Psoas muscle (tissue), 8 donors: ENCODE data around the gene RPL32. TPM values are rescaled to one million over a fixed set of nuclear protein-coding genes. Genes with fewer than 3 reads are reported as not detected.

Experiments used
- ATAC-seq, 4 donors: fragments of 200-7000 bp; cut with Tn5 transposase; one replicate each; pipeline ENCODE4 v1.9.1; 2020; ENCODE audit warnings: moderate library complexity in 3 of 4, mild to moderate bottlenecking in 2 of 4
- DNase-seq, 2 donors: peaks; one replicate each; pipeline ENCODE4 v3.0.0-alpha.2; 2020
- H3K27ac ChIP-seq: fragments of 200-600 bp; one replicate; pipeline ENCODE4 v1.8.0; 2022
- H3K27me3 ChIP-seq, 3 donors: fragments of 200-600 bp in 1 of 3; one replicate each; pipeline versions ENCODE4 v1.6.1 to v1.8.0; 2013 to 2022; ENCODE audit warnings: low read length in 2 of 3, mild to moderate bottlenecking in 2 of 3, moderate library complexity in 1 of 3; ENCODE audit not compliant: insufficient read depth in 3 of 3
- H3K36me3 ChIP-seq, 2 donors: fragments of 200-600 bp in 1 of 2; one replicate each; pipeline versions ENCODE4 v1.6.1 to v1.8.0; 2013 to 2022; ENCODE audit warnings: low read depth in 1 of 2, mild to moderate bottlenecking in 1 of 2, moderate library complexity in 1 of 2; ENCODE audit not compliant: insufficient read depth in 1 of 2
- H3K4me1 ChIP-seq: fragments of 200-600 bp; one replicate; pipeline ENCODE4 v1.8.0; 2022
- H3K4me3 ChIP-seq: fragments of 200-600 bp; one replicate; pipeline ENCODE4 v1.8.0; 2022; ENCODE audit warnings: mild to moderate bottlenecking
- H3K9me3 ChIP-seq: fragments of 200-600 bp; one replicate; pipeline ENCODE4 v1.8.0; 2022
- CTCF ChIP-seq: fragments of 200-600 bp; IDR thresholded peaks from one replicate; pipeline ENCODE4 v1.8.0; 2022; ENCODE audit warnings: antibody characterized with exemption
- WGBS, 3 donors: extraction: QIAGEN DNeasy Blood & Tissue Kit; methylation state at CpG; one replicate each; pipeline versions ENCODE4 v1.1.6 to v1.1.7; 2013; 5-methylcytosine and 5-hydroxymethylcytosine counted together
- intact Hi-C, 2 donors: fragments of 100-400 bp; cut with DNase I; formaldehyde crosslinking; loops; one replicate each; pipeline versions ENCODE4 v1.11.0 to v1.14.2; 2022
- polyA plus RNA-seq, 3 donors: library from polyadenylated mRNA; stranded (reverse); fragments of 200-250 nt; gene quantifications; one replicate each; pipeline ENCODE4 v1.2.3, GENCODE V29; 2013
- total RNA-seq, 4 donors: library from RNA; stranded (reverse); fragmentation: NEBNext Ultra II Directional in 2 of 4; extraction: Animal tissue kit (Norgen Biotek cat#: 25700) in 2 of 4; gene quantifications; one replicate each; pipeline versions ENCODE4 v1.2.1 to v1.2.4, GENCODE V29; 2021 to 2023
- donor health status: healthy with polysubstance abuse.
- donor health status: DM: no; HTN: no; CAD: no; lungs with moderate emphysema.
- donor health status: Bipolar disorder and iron deficiency.
- donor health status: healthy.
- donor health status: DM: yes; HTN: yes; CAD: no.
- donor health status: DM: no; HTN: no; CAD: no.
- donor health status: DM: no; HTN: no; CAD: no.
- donor health status: DM: yes; HTN: yes; CAD: no.

RPL32 gene
- total and polyA plus RNA-seq, 7 donors, result 1,418 to 2,939 (median 1,919) TPM

GRCh38 chr3:12871404-12871983 lies 30.1 kb upstream of the RPL32 start:
- no peak for TF ChIP-seq CTCF
- no peaks in the 10 kb centered on the region for H3K9me3 ChIP-seq
- no peak overlapping the region for H3K27ac ChIP-seq
- DNase-seq (peak; percentile 21 to 79), ATAC-seq (peak; percentile 68 to 87 (median 78))
- no peak overlapping the region for H3K4me3 ChIP-seq
- intact Hi-C loops, result loop anchor here in 1 of 2 donors (2.0 kb wide), 1 partner anchor 113 kb away; no protein-coding TSS in a partner anchor
- H3K4me1 ChIP-seq, result no peaks in the 10 kb centered on the region
- no peaks in the 10 kb centered on the region for H3K27me3 ChIP-seq
- no peaks in the 10 kb centered on the region for H3K36me3 ChIP-seq
- WGBS, 3 donors, result 32 to 46% (median 41%) methylated on average over 12 of the region's 12 CpGs

- Histone ChIP-seq H3K27me3 (no peaks in the 10 kb centered on the region), H3K27ac (no peak overlapping the region), H3K4me1 (no peaks in the 10 kb centered on the region), H3K4me3 (no peak overlapping the region), H3K36me3 (no peaks in the 10 kb centered on the region), H3K9me3 (no peaks in the 10 kb centered on the region)
- peak; percentile 68 to 80 for DNase-seq
- 20 to 35% (median 23%) methylated on average over 9 of the region's 9 CpGs for WGBS, 3 donors
- no peak for TF ChIP-seq CTCF
- ATAC-seq, result peak; percentile 25 to 59 (median 44)
- intact Hi-C loops, result loop anchor here in 1 of 2 donors (2.0 kb wide), 1 partner anchor 114 kb away; no protein-coding TSS in a partner anchor
These were observed 29.6 kb upstream of the RPL32 start for GRCh38 chr3:12870942-12871341.

- no peak for TF ChIP-seq CTCF
- intact Hi-C loops, result loop anchor here (2.0 to 5.0 kb wide), 2 partner anchors 24 to 118 kb away; no protein-coding TSS in a partner anchor
- Histone ChIP-seq H3K4me3 (no peak overlapping the region), H3K9me3 (no peaks in the 10 kb centered on the region), H3K36me3 (no peaks in the 10 kb centered on the region), H3K4me1 (no peaks in the 10 kb centered on the region), H3K27ac (no peak overlapping the region), H3K27me3 (no peaks in the 10 kb centered on the region)
- WGBS, 3 donors, result 26 to 30% (median 29%) methylated on average over 11 to 28 of the region's 28 CpGs
- ATAC-seq, result peak; percentile 33 to 41 (median 38)
- DNase-seq, result peak in 1 of 2 donors; percentile 48
These were observed 27.8 kb upstream of the RPL32 start for GRCh38 chr3:12869035-12869621.

- Histone ChIP-seq H3K4me1 (no peaks in the 10 kb centered on the region), H3K27ac (no peak overlapping the region), H3K27me3 (no peaks in the 10 kb centered on the region), H3K4me3 (no peak overlapping the region), H3K9me3 (no peaks in the 10 kb centered on the region), H3K36me3 (no peaks in the 10 kb centered on the region)
- WGBS, 3 donors, result 48 to 51% (median 49%) methylated on average over 44 to 45 of the region's 45 CpGs
- TF ChIP-seq CTCF, result peak; percentile 72
- DNase-seq (peak; percentile 85 to 92), ATAC-seq (peak; percentile 86 to 87 (median 86))
- intact Hi-C loops, result loop anchor here (2.0 to 5.0 kb wide), 2 partner anchors 24 to 119 kb away; no protein-coding TSS in a partner anchor
These were observed 27.0 kb upstream of the RPL32 start for GRCh38 chr3:12868039-12869034.
